ENCODE data around the gene PEX14.

DNA sequence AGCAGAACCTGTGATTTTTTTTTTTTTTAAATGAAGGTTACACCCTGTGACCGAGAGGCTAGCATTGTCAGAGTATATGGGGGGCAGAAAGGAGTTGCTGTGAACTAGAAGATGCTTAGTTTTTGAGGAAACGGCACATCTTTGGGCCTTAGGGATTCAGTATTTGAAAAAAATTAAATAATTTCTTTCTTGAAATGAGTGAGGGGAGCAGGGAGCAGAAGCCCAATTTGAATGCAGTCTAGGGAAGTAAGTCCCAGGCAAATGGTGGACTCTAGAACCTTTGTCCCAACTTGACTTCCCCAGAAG, 42.9 kb downstream of the PEX14 start:
- no peak for TF ChIP-seq POLR2A (IDR thresholded peaks at IDR 0.05)
- TF ChIP-seq, protein P1, sequence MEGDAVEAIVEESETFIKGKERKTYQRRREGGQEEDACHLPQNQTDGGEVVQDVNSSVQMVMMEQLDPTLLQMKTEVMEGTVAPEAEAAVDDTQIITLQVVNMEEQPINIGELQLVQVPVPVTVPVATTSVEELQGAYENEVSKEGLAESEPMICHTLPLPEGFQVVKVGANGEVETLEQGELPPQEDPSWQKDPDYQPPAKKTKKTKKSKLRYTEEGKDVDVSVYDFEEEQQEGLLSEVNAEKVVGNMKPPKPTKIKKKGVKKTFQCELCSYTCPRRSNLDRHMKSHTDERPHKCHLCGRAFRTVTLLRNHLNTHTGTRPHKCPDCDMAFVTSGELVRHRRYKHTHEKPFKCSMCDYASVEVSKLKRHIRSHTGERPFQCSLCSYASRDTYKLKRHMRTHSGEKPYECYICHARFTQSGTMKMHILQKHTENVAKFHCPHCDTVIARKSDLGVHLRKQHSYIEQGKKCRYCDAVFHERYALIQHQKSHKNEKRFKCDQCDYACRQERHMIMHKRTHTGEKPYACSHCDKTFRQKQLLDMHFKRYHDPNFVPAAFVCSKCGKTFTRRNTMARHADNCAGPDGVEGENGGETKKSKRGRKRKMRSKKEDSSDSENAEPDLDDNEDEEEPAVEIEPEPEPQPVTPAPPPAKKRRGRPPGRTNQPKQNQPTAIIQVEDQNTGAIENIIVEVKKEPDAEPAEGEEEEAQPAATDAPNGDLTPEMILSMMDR (IDR thresholded peaks at IDR 0.05) = no peak

All from uterus (tissue), 2 donors.